ENCODE results near the gene CD300LB.

Gene CD300LB

GRCh38 chr17:74526681-74527080 is 4.6 kb downstream of the CD300LB start:
- H3K4me3 ChIP-seq (replicated peaks in 1 of 2; ENCODE audit: low read depth in 2 of 2, low read length in 2 of 2), result no peak overlapping the region
- no peak for DNase-seq (ENCODE audit: low read depth in 2 of 2)
- no peak for TF ChIP-seq CTCF (IDR thresholded peaks at IDR 0.05; ENCODE audit: low read depth, low read length)

- no peak overlapping the region for H3K4me3 ChIP-seq (replicated peaks in 1 of 2; ENCODE audit: low read depth in 2 of 2, low read length in 2 of 2)
- TF ChIP-seq CTCF (IDR thresholded peaks at IDR 0.05; ENCODE audit: low read depth, low read length), result no peak
- DNase-seq (ENCODE audit: low read depth in 2 of 2), result no peak
Observed at GRCh38 chr17:74525781-74526288, 5.4 kb downstream of the CD300LB start.

GRCh38 chr17:74525465-74525725 is 5.9 kb downstream of the CD300LB start:
- DNase-seq (ENCODE audit: low read depth in 2 of 2), result no peak
- TF ChIP-seq CTCF (IDR thresholded peaks at IDR 0.05; ENCODE audit: low read depth, low read length), result no peak

GRCh38 chr17:74524653-74525464 is 6.4 kb downstream of the CD300LB start:
- DNase-seq (ENCODE audit: low read depth in 2 of 2), result no peak
- H3K4me3 ChIP-seq (replicated peaks in 1 of 2; ENCODE audit: low read depth in 2 of 2, low read length in 2 of 2), result no peak overlapping the region

More at GRCh38 chr17:74525465-74525725, 5.9 kb downstream of the CD300LB start:
- H3K4me3 ChIP-seq (replicated peaks in 1 of 2; ENCODE audit: low read depth in 2 of 2, low read length in 2 of 2), result no peak overlapping the region

GRCh38 chr17:74523308-74523707 is 8.0 kb downstream of the CD300LB start:
- DNase-seq (ENCODE audit: low read depth in 2 of 2), result no peak
- no peak for TF ChIP-seq CTCF (IDR thresholded peaks at IDR 0.05; ENCODE audit: low read depth, low read length)
- H3K4me3 ChIP-seq (replicated peaks in 1 of 2; ENCODE audit: low read depth in 2 of 2, low read length in 2 of 2), result no peak overlapping the region

More at GRCh38 chr17:74524653-74525464, 6.4 kb downstream of the CD300LB start:
- no peak for TF ChIP-seq CTCF (IDR thresholded peaks at IDR 0.05; ENCODE audit: low read depth, low read length)

GRCh38 chr17:74522381-74523105 is 8.7 kb downstream of the CD300LB start:
- TF ChIP-seq CTCF (IDR thresholded peaks at IDR 0.05; ENCODE audit: low read depth, low read length), result no peak
- H3K4me3 ChIP-seq (replicated peaks in 1 of 2; ENCODE audit: low read depth in 2 of 2, low read length in 2 of 2), result no peak overlapping the region

More at GRCh38 chr17:74522381-74523105, 8.7 kb downstream of the CD300LB start:
- no peak for DNase-seq (ENCODE audit: low read depth in 2 of 2)
